Daoy (cell line): ENCODE data around the gene TIAM2. TPM values are rescaled to one million over a fixed set of nuclear protein-coding genes. Genes with fewer than 3 reads are reported as not detected.
"Not testable (repeated sequence)": the region's sequence is repeated elsewhere in the genome, so short reads cannot be mapped to it uniquely, and the experiment has no call there.

Source experiments
- DNase-seq: peaks from one replicate; pipeline ENCODE4 v3.0.0-alpha.2; 2015; ENCODE audit warnings: low read depth
- total RNA-seq: library from RNA; depleted of rRNA; stranded (reverse); fragments of >200 nt; shearing (Covaris generic); gene quantifications from 2 replicates; pipeline ENCODE4 v1.2.3, GENCODE V29; 2014; rRNA removed

TIAM2 gene
- 16.3 and 16.9 TPM in 2 replicates for total RNA-seq

GRCh38 chr6:154995254-154996015, at the start of gene TIAM2:
Gene TIAM2 (plus strand): TSS chr6:154995315. CDS start chr6:155129224, 133,909 bp downstream.
- peak; percentile 56 for DNase-seq

GRCh38 chr6:154950979-154951344, 44.2 kb upstream of the TIAM2 start:
- no peak for DNase-seq

GRCh38 chr6:154951345-154952200, 43.5 kb upstream of the TIAM2 start:
- DNase-seq, result no peak

- no peak for DNase-seq
Measured at GRCh38 chr6:154953644-154954043, 41.5 kb upstream of the TIAM2 start.

- no peak for DNase-seq
Measured at GRCh38 chr6:154954347-154954746, 40.8 kb upstream of the TIAM2 start.

GRCh38 chr6:154956771-154957522, 38.2 kb upstream of the TIAM2 start:
- DNase-seq, result no peak

GRCh38 chr6:154958469-154958868, 36.6 kb upstream of the TIAM2 start:
- no peak for DNase-seq

GRCh38 chr6:154960299-154960843, 34.7 kb upstream of the TIAM2 start:
- no peak for DNase-seq

GRCh38 chr6:154960854-154961530, 34.1 kb upstream of the TIAM2 start:
- no peak for DNase-seq

GRCh38 chr6:154962753-154963152, 32.4 kb upstream of the TIAM2 start:
- DNase-seq, result peak; percentile 61

- not testable (repeated sequence) for DNase-seq
Measured at GRCh38 chr6:154966065-154966770, 28.9 kb upstream of the TIAM2 start.

GRCh38 chr6:154969796-154970195, 25.3 kb upstream of the TIAM2 start:
- no peak for DNase-seq

GRCh38 chr6:154974485-154975149, 20.5 kb upstream of the TIAM2 start:
- no peak for DNase-seq

- no peak for DNase-seq
Measured at GRCh38 chr6:154977588-154977987, 17.5 kb upstream of the TIAM2 start.

- no peak for DNase-seq
Measured at GRCh38 chr6:154980273-154981078, 14.6 kb upstream of the TIAM2 start.

GRCh38 chr6:154981079-154981870, 13.8 kb upstream of the TIAM2 start:
- DNase-seq, result no peak

GRCh38 chr6:154984146-154984545, 11.0 kb upstream of the TIAM2 start:
- DNase-seq, result peak; percentile 25

- no peak for DNase-seq
Measured at GRCh38 chr6:154986787-154987235, 8.3 kb upstream of the TIAM2 start.
